A549 treated with Mapracorat at 1 μM for 4 hours (cell line): ENCODE measurements around the gene TECPR2. TPM values are rescaled to one million over a fixed set of nuclear protein-coding genes. Genes with fewer than 3 reads are reported as not detected.

Source experiments
- total RNA-seq: library from RNA; stranded (reverse); fragments of 200-300 nt; extraction: Qiagen RNA extraction; gene quantifications from 5 replicates; pipeline ENCODE4 v1.2.3, GENCODE V29; 2022

The TECPR2 gene, protein sequence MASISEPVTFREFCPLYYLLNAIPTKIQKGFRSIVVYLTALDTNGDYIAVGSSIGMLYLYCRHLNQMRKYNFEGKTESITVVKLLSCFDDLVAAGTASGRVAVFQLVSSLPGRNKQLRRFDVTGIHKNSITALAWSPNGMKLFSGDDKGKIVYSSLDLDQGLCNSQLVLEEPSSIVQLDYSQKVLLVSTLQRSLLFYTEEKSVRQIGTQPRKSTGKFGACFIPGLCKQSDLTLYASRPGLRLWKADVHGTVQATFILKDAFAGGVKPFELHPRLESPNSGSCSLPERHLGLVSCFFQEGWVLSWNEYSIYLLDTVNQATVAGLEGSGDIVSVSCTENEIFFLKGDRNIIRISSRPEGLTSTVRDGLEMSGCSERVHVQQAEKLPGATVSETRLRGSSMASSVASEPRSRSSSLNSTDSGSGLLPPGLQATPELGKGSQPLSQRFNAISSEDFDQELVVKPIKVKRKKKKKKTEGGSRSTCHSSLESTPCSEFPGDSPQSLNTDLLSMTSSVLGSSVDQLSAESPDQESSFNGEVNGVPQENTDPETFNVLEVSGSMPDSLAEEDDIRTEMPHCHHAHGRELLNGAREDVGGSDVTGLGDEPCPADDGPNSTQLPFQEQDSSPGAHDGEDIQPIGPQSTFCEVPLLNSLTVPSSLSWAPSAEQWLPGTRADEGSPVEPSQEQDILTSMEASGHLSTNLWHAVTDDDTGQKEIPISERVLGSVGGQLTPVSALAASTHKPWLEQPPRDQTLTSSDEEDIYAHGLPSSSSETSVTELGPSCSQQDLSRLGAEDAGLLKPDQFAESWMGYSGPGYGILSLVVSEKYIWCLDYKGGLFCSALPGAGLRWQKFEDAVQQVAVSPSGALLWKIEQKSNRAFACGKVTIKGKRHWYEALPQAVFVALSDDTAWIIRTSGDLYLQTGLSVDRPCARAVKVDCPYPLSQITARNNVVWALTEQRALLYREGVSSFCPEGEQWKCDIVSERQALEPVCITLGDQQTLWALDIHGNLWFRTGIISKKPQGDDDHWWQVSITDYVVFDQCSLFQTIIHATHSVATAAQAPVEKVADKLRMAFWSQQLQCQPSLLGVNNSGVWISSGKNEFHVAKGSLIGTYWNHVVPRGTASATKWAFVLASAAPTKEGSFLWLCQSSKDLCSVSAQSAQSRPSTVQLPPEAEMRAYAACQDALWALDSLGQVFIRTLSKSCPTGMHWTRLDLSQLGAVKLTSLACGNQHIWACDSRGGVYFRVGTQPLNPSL (N-terminal part only)
- total RNA-seq = 5.7 to 10.0 TPM (median 8.5 TPM) in 5 replicates

DNA sequence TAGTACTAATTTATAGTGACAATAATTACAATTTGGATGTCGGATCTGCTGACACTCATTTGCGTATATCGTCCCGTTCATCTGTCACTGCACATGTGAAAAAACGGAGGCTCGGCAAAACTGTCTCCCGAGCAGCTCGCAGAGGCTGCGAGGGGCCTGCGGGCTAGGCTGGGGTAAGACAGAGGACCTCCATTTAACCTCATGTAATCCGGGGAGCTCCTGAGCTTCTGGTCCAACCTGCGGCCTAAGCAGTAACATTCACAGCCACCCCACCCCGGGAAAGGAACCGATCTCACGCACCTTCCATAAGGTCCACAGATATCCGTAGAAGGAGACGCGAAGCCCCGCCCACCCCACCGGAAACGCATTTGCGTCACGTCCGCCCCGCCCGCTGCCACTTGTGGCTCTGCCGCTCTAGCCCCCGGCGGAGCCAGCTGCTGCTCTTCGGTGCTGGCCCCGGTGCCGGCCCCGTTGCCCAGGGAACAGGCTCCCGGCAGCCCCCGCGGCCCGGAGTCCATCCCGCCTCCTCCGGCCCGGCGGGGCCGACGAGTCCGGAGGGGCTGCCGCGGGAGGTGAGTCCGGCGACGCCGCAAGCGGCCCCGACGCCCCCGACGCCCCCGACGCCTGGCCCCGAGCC lies at the start of gene TECPR2, which contains the start of gene CINP:
Gene TECPR2, plus strand, starts transcription at position 397 of the 637 bp plus-strand sequence. CDS start 13,781 bp downstream, outside the sequence.
Gene CINP, minus strand, starts transcription at position 346 of the 637 bp plus-strand sequence. Its CDS starts 39 bp downstream, at position 307.

GRCh38 chr14:102319351-102320032 lies 43.2 kb upstream of the TECPR2 start, which contains the start of gene ZNF839:
TSS of gene ZNF839 (plus strand) at chr14:102319746. CDS start at chr14:102319766, 20 bp downstream.

GRCh38 chr14:102509746-102510615 lies 147.2 kb downstream of the TECPR2 start, which contains the start of gene ANKRD9:
TSS of gene ANKRD9 (minus strand) at chr14:102509776. CDS start at chr14:102507889, 1,887 bp downstream.

Other genes with a start within 250 kb of the TECPR2 start
- 21.4 to 23.0 TPM (median 21.8 TPM) in 5 replicates for gene WDR20, start 223.0 kb upstream of the TECPR2 start, total RNA-seq
- gene MOK, start 57.8 kb upstream of the TECPR2 start, total RNA-seq = 19.1 to 22.8 TPM (median 21.5 TPM) in 5 replicates
- 6.2 to 7.1 TPM (median 6.7 TPM) in 5 replicates for gene ZNF839, start 43.2 kb upstream of the TECPR2 start, total RNA-seq
- gene CINP, start 51 bp upstream of the TECPR2 start, total RNA-seq = 56.0 to 68.8 TPM (median 57.3 TPM) in 5 replicates
- 4.5 to 12.8 TPM (median 12.0 TPM) in 5 replicates for gene ANKRD9, start 146.8 kb downstream of the TECPR2 start, total RNA-seq
- 25.1 to 35.9 TPM (median 32.7 TPM) in 5 replicates for gene RCOR1, start 229.7 kb downstream of the TECPR2 start, total RNA-seq